CD14-positive monocyte (primary cell): ENCODE data around the gene CAPN8. TPM values are rescaled to one million over a fixed set of nuclear protein-coding genes. Genes with fewer than 3 reads are reported as not detected.

Experiments used
- DNase-seq, 3 donors: peaks; one replicate each; pipeline ENCODE4 v3.0.0-alpha.2; 2011 to 2022
- H2AFZ ChIP-seq: 2 replicates; pipeline ENCODE4 v1.6.0; 2012; ENCODE audit warnings: mild to moderate bottlenecking, low read depth, low read length, inconsistent platforms; ENCODE audit not compliant: insufficient read depth, poor library complexity, severe bottlenecking
- H3K27ac ChIP-seq, 2 donors: 1 replicate in 1 of 2; 2 replicates in 1 of 2; pipeline ENCODE4 v1.5.1; 2012 to 2013; ENCODE audit warnings: low read length in 2 of 2, control low read depth in 1 of 2, inconsistent platforms in 1 of 2, low read depth in 1 of 2, mild to moderate bottlenecking in 1 of 2
- H3K27me3 ChIP-seq, 2 donors: one replicate each; pipeline versions ENCODE4 v1.6.0 to v1.6.1; 2011 to 2013; ENCODE audit warnings: low read length in 2 of 2; ENCODE audit not compliant: control insufficient read depth in 2 of 2, insufficient read depth in 2 of 2
- H3K36me3 ChIP-seq, 2 donors: replicated peaks in 1 of 2; 1 replicate in 1 of 2; 2 replicates in 1 of 2; pipeline versions ENCODE4 v1.5.1 to v1.6.1; 2012 to 2013; ENCODE audit warnings: low read length in 2 of 2, control low read depth in 1 of 2, inconsistent platforms in 1 of 2, mild to moderate bottlenecking in 1 of 2; ENCODE audit not compliant: insufficient read depth in 2 of 2, control insufficient read depth in 1 of 2
- H3K4me1 ChIP-seq, 2 donors: 1 replicate in 1 of 2; 2 replicates in 1 of 2; pipeline versions ENCODE4 v1.5.1 to v1.6.1; 2012 to 2013; ENCODE audit warnings: low read length in 2 of 2, control low read depth in 1 of 2, inconsistent platforms in 1 of 2, mild to moderate bottlenecking in 1 of 2, moderate library complexity in 1 of 2; ENCODE audit not compliant: insufficient read depth in 2 of 2, control insufficient read depth in 1 of 2
- H3K4me2 ChIP-seq: replicated peaks from 2 replicates; pipeline ENCODE3; 2012; ENCODE audit warnings: low read length, moderate library complexity, mild to moderate bottlenecking; ENCODE audit not compliant: poor library complexity, severe bottlenecking; ENCODE audit errors: extremely low read depth
- H3K4me3 ChIP-seq, 3 experiments: fragments of 200-600 bp in 1 of 3; sonication (generic) in 1 of 3; replicated peaks in 1 of 3; 1 replicate in 2 of 3; 2 replicates in 1 of 3; pipeline ENCODE4 v1.5.1; 2011 to 2013; ENCODE audit warnings: low read length in 3 of 3, mild to moderate bottlenecking in 3 of 3, control low read depth in 2 of 3, low read depth in 2 of 3, inconsistent platforms in 1 of 3, moderate library complexity in 1 of 3
- H3K79me2 ChIP-seq: 2 replicates; pipeline ENCODE4 v1.6.0; 2012; ENCODE audit warnings: mild to moderate bottlenecking, control low read depth, inconsistent platforms, low read length, moderate library complexity; ENCODE audit not compliant: insufficient read depth
- H3K9ac ChIP-seq: 2 replicates; pipeline ENCODE4 v1.6.0; 2017; ENCODE audit warnings: low read length, mild to moderate bottlenecking; ENCODE audit not compliant: insufficient read depth, poor library complexity, severe bottlenecking
- H3K9me3 ChIP-seq, 2 donors: replicated peaks in 1 of 2; 1 replicate in 1 of 2; 2 replicates in 1 of 2; pipeline versions ENCODE4 v1.5.1 to v1.6.1; 2012 to 2013; ENCODE audit warnings: low read length in 2 of 2, control low read depth in 1 of 2; ENCODE audit not compliant: control insufficient read depth in 1 of 2, insufficient read depth in 1 of 2
- H4K20me1 ChIP-seq: 2 replicates; pipeline ENCODE4 v1.6.0; 2012; ENCODE audit warnings: mild to moderate bottlenecking, low read length, control low read depth, moderate library complexity; ENCODE audit not compliant: insufficient read depth
- H3K27ac Mint-ChIP-seq, 7 donors: one replicate each; pipeline ENCODE4 v1.8.0; 2020; ENCODE audit warnings: mild to moderate bottlenecking in 7 of 7, mixed read lengths in 7 of 7, moderate library complexity in 6 of 7, inconsistent platforms in 2 of 7
- H3K27me3 Mint-ChIP-seq, 3 donors: one replicate each; pipeline ENCODE4 v1.8.0; 2021 to 2022; ENCODE audit warnings: low read depth in 3 of 3, mild to moderate bottlenecking in 3 of 3, mixed read lengths in 3 of 3, moderate library complexity in 3 of 3, inconsistent platforms in 1 of 3
- H3K36me3 Mint-ChIP-seq, 2 donors: one replicate each; pipeline ENCODE4 v1.8.0; 2020; ENCODE audit warnings: mixed read lengths in 2 of 2, inconsistent platforms in 1 of 2, mild to moderate bottlenecking in 1 of 2
- H3K4me1 Mint-ChIP-seq: one replicate; pipeline ENCODE4 v1.8.0; 2020; ENCODE audit warnings: mild to moderate bottlenecking, mixed read lengths
- H3K4me3 Mint-ChIP-seq, 2 donors: one replicate each; pipeline ENCODE4 v1.8.0; 2020; ENCODE audit warnings: mild to moderate bottlenecking in 2 of 2, mixed read lengths in 2 of 2, moderate library complexity in 1 of 2
- H3K9me3 Mint-ChIP-seq, 7 donors: one replicate each; pipeline ENCODE4 v1.8.0; 2020 to 2022; ENCODE audit warnings: mixed read lengths in 7 of 7, mild to moderate bottlenecking in 6 of 7, moderate library complexity in 6 of 7, inconsistent platforms in 2 of 7
- WGBS: methylation state at CpG from one replicate; pipeline ENCODE4 v1.1.5; 2013; ENCODE audit warnings: missing lambda C conversion rate; ENCODE audit not compliant: insufficient coverage; 5-methylcytosine and 5-hydroxymethylcytosine counted together
- intact Hi-C, 2 donors: fragments of 100-400 bp; cut with micrococcal nuclease; formaldehyde crosslinking; loops; one replicate each; pipeline versions ENCODE4 v1.15.0 to v1.15.1; 2023
- polyA plus RNA-seq, 3 donors: library from polyadenylated mRNA; depleted of rRNA in 1 of 3; unstranded in 2 of 3; stranded (reverse) in 1 of 3; fragments of 300-500 nt in 2 of 3; fragments of >200 nt in 1 of 3; fragmentation: Illumina TruSeq in 2 of 3; gene quantifications; 1 replicate in 2 of 3; 2 replicates in 1 of 3; pipeline ENCODE4 v1.2.3, GENCODE V29; 2012 to 2021
- TF ChIP-seq, protein P1 (sequence below): fragments of 200-600 bp; IDR thresholded peaks from one replicate; pipeline ENCODE4 v1.8.0; 2022; ENCODE audit warnings: antibody characterized with exemption, mild to moderate bottlenecking

CAPN8 gene
- polyA plus RNA-seq, 3 donors, result 0.40 TPM; not detected in 2

DNA sequence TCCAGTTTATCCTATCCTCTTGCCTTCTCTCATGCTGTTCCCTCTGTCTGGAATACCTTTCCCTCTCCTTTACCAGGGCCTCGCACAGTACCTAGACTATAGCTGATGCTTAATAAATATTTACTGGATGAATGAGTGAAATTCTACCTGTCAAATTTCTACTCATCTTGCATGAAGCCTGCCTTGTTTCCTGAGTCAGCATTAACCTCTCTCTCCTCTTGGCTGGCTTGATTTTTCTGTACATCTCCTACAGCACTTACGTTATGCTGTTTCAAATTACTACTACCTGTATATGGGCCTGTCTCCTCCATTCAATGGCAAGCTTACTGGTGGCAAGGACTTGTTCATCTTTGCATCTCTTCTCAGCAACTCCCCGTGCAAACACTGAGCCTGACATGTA is 130.8 kb downstream of the CAPN8 start:
- peak overlapping the region in 1 of 7 donors; percentile 13 for H3K27ac Mint-ChIP-seq
- intact Hi-C loops, result no loop called here

DNA sequence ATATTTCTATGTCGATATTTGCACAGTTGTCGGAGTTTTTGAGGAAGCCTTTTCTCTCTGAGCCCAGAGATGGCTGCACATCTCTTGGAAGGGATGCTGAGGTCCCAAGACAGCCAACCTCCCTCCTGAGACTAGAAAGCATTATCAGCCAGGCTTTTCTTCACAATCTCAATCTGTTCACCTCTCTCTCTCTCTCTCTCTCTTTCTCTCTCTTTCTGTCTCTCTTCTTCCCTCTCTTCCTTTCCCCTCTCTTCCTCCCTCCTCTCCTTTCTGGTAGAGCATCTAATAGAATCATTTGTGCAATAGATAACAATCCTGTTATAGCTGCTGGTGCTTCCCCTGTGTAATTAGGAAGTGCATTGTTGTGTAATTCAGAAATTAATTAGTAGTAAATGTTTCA is 131.8 kb downstream of the CAPN8 start:
- WGBS, result 0% methylated on average over 1 of the region's 2 CpGs
- no peaks in the 10 kb centered on the region for H3K9me3 ChIP-seq
- no peak overlapping the region for H3K27ac Mint-ChIP-seq

More for the DNA sequence above, 130.8 kb downstream of the CAPN8 start:
- no CpG with 5 or more reads among the region's 3 CpGs for WGBS
- Mint-ChIP-seq H3K27me3 (peaks cover 4 to 15% (median 12%) of the 10 kb centered on the region in 3 donors), H3K4me1 (no peaks in the 10 kb centered on the region), H3K36me3 (no peaks in the 10 kb centered on the region), H3K4me3 (no peak overlapping the region), H3K9me3 (no peaks in the 10 kb centered on the region)
- H3K4me2 ChIP-seq, result no peak overlapping the region
- no peak overlapping the region for H3K27ac ChIP-seq
- H3K4me3 ChIP-seq, result no peak overlapping the region
- H4K20me1 ChIP-seq, result no peaks in the 10 kb centered on the region
- H3K79me2 ChIP-seq, result no peaks in the 10 kb centered on the region
- no peak overlapping the region for H3K9ac ChIP-seq
- no peaks in the 10 kb centered on the region for H3K4me1 ChIP-seq
- no peaks in the 10 kb centered on the region for H3K27me3 ChIP-seq
- H3K9me3 ChIP-seq, result no peaks in the 10 kb centered on the region
- no peak overlapping the region for H2AFZ ChIP-seq
- TF ChIP-seq, protein P1, sequence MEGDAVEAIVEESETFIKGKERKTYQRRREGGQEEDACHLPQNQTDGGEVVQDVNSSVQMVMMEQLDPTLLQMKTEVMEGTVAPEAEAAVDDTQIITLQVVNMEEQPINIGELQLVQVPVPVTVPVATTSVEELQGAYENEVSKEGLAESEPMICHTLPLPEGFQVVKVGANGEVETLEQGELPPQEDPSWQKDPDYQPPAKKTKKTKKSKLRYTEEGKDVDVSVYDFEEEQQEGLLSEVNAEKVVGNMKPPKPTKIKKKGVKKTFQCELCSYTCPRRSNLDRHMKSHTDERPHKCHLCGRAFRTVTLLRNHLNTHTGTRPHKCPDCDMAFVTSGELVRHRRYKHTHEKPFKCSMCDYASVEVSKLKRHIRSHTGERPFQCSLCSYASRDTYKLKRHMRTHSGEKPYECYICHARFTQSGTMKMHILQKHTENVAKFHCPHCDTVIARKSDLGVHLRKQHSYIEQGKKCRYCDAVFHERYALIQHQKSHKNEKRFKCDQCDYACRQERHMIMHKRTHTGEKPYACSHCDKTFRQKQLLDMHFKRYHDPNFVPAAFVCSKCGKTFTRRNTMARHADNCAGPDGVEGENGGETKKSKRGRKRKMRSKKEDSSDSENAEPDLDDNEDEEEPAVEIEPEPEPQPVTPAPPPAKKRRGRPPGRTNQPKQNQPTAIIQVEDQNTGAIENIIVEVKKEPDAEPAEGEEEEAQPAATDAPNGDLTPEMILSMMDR, result no peak
- no peak for DNase-seq
- H3K36me3 ChIP-seq, result no peaks in the 10 kb centered on the region

More for the DNA sequence above, 131.8 kb downstream of the CAPN8 start:
- H3K4me3 Mint-ChIP-seq, result no peak overlapping the region
- H3K9me3 Mint-ChIP-seq, result peaks cover 0 to 1% (median 0%) of the 10 kb centered on the region in 7 donors
- no peaks in the 10 kb centered on the region for H3K36me3 ChIP-seq
- TF ChIP-seq, protein P1, result no peak
- H2AFZ ChIP-seq, result no peak overlapping the region
- intact Hi-C loops, result no loop called here
- H3K4me3 ChIP-seq, result no peak overlapping the region
- no peak for DNase-seq
- H3K4me2 ChIP-seq, result no peak overlapping the region
- H3K36me3 Mint-ChIP-seq, result no peaks in the 10 kb centered on the region
- H3K27me3 ChIP-seq, result no peaks in the 10 kb centered on the region
- H3K4me1 Mint-ChIP-seq, result no peaks in the 10 kb centered on the region
- H3K4me1 ChIP-seq, result no peaks in the 10 kb centered on the region
- H4K20me1 ChIP-seq, result no peaks in the 10 kb centered on the region
- no peak overlapping the region for H3K9ac ChIP-seq
- no peak overlapping the region for H3K27ac ChIP-seq
- H3K79me2 ChIP-seq, result no peaks in the 10 kb centered on the region
- H3K27me3 Mint-ChIP-seq, result peaks cover 4 to 13% (median 11%) of the 10 kb centered on the region in 3 donors
